NCI-H82 (cell line): ENCODE results near the gene ITCH.

Experiments used
- DNase-seq: peaks from one replicate; lab custom pipeline; 2025; lab: John Stamatoyannopoulos, UW

ITCH gene

GRCh38 chr20:34532756-34533155, 169.7 kb downstream of the ITCH start:
- DNase-seq: no peak

- DNase-seq: no peak
These were observed 171.5 kb downstream of the ITCH start for GRCh38 chr20:34534391-34535165.

GRCh38 chr20:34535301-34535840, 172.3 kb downstream of the ITCH start:
- no peak for DNase-seq

GRCh38 chr20:34535857-34536256, 172.8 kb downstream of the ITCH start:
- DNase-seq: no peak

GRCh38 chr20:34536798-34537394, 173.8 kb downstream of the ITCH start:
- peak; percentile 87 for DNase-seq

GRCh38 chr20:34537651-34538050, 174.6 kb downstream of the ITCH start:
- DNase-seq: no peak

GRCh38 chr20:34538671-34539123, 175.6 kb downstream of the ITCH start:
- peak; percentile 83 for DNase-seq

- no peak for DNase-seq
These were observed 176.7 kb downstream of the ITCH start for GRCh38 chr20:34539756-34540155.

- no peak for DNase-seq
These were observed 177.7 kb downstream of the ITCH start for GRCh38 chr20:34540596-34541263.

- no peak for DNase-seq
These were observed 178.3 kb downstream of the ITCH start for GRCh38 chr20:34541264-34541901.

GRCh38 chr20:34541917-34542316, 178.8 kb downstream of the ITCH start:
- DNase-seq: no peak

- no peak for DNase-seq
These were observed 179.4 kb downstream of the ITCH start for GRCh38 chr20:34542439-34542838.

- DNase-seq: no peak
These were observed 180.5 kb downstream of the ITCH start for GRCh38 chr20:34543463-34544056.

- no peak for DNase-seq
These were observed 181.2 kb downstream of the ITCH start for GRCh38 chr20:34544109-34544796.

- DNase-seq: peak; percentile 93
These were observed 183.7 kb downstream of the ITCH start for GRCh38 chr20:34546751-34547181.

GRCh38 chr20:34547844-34548613, 185.0 kb downstream of the ITCH start:
- no peak for DNase-seq

GRCh38 chr20:34549291-34549928, 186.3 kb downstream of the ITCH start:
- no peak for DNase-seq

- no peak for DNase-seq
These were observed 186.8 kb downstream of the ITCH start for GRCh38 chr20:34549929-34550305.

- DNase-seq: no peak
These were observed 189.5 kb downstream of the ITCH start for GRCh38 chr20:34552569-34552968.

GRCh38 chr20:34553366-34553867, 190.3 kb downstream of the ITCH start:
- peak; percentile 49 for DNase-seq
